ENCODE results near the gene RHEBL1. TPM values are rescaled to one million over a fixed set of nuclear protein-coding genes. Genes with fewer than 3 reads are reported as not detected.

RHEBL1 gene
- total RNA-seq, 1 donor from 2014 or later = 1.1 TPM

GRCh38 chr12:49040364-49040855 lies 29.4 kb downstream of the RHEBL1 start:
- no peak for ATAC-seq
- DNase-seq = no peak
- Histone ChIP-seq H3K9me3 (no peaks in the 10 kb centered on the region), H3K27ac (no peak overlapping the region), H3K36me3 (peaks cover 99% of the 10 kb centered on the region), H3K4me1 (no peaks in the 10 kb centered on the region), H3K4me3 (no peak overlapping the region), H3K27me3 (no peaks in the 10 kb centered on the region)
- TF ChIP-seq CTCF (IDR thresholded peaks at IDR 0.05) = no peak
- intact Hi-C loops (cut with DNase I) = no loop called here

- intact Hi-C loops (cut with DNase I) = no loop called here
- peaks cover 99% of the 10 kb centered on the region for H3K36me3 ChIP-seq
- H3K27me3 ChIP-seq = no peaks in the 10 kb centered on the region
- H3K9me3 ChIP-seq = no peaks in the 10 kb centered on the region
- H3K4me3 ChIP-seq = no peak overlapping the region
- no peaks in the 10 kb centered on the region for H3K4me1 ChIP-seq
- no peak overlapping the region for H3K27ac ChIP-seq
- ATAC-seq (no peak), DNase-seq (peak; percentile 54)
- no peak for TF ChIP-seq CTCF (IDR thresholded peaks at IDR 0.05)
Measured at GRCh38 chr12:49039421-49040363, 30.1 kb downstream of the RHEBL1 start.

GRCh38 chr12:49038291-49038955 lies 31.4 kb downstream of the RHEBL1 start:
- Histone ChIP-seq H3K27me3 (no peaks in the 10 kb centered on the region), H3K27ac (no peak overlapping the region), H3K36me3 (peaks cover 99% of the 10 kb centered on the region), H3K9me3 (no peaks in the 10 kb centered on the region), H3K4me3 (no peak overlapping the region), H3K4me1 (no peaks in the 10 kb centered on the region)
- TF ChIP-seq CTCF (IDR thresholded peaks at IDR 0.05) = no peak
- no peak for DNase-seq
- no peak for ATAC-seq
- intact Hi-C loops (cut with DNase I) = no loop called here

- no peaks in the 10 kb centered on the region for H3K4me1 ChIP-seq
- H3K27me3 ChIP-seq = no peaks in the 10 kb centered on the region
- H3K4me3 ChIP-seq = no peak overlapping the region
- ATAC-seq = no peak
- DNase-seq = no peak
- H3K27ac ChIP-seq = no peak overlapping the region
- H3K36me3 ChIP-seq = peaks cover 99% of the 10 kb centered on the region
- no peaks in the 10 kb centered on the region for H3K9me3 ChIP-seq
- no peak for TF ChIP-seq CTCF (IDR thresholded peaks at IDR 0.05)
- intact Hi-C loops (cut with DNase I) = no loop called here
Measured at GRCh38 chr12:49037947-49038237, 31.9 kb downstream of the RHEBL1 start.

- intact Hi-C loops (cut with DNase I) = no loop called here
- peak; percentile 63 for DNase-seq
- peaks cover 99% of the 10 kb centered on the region for H3K36me3 ChIP-seq
Measured at GRCh38 chr12:49037111-49037946, 32.5 kb downstream of the RHEBL1 start.

More at GRCh38 chr12:49037111-49037946, 32.5 kb downstream of the RHEBL1 start:
- TF ChIP-seq CTCF (IDR thresholded peaks at IDR 0.05) = no peak
- Histone ChIP-seq H3K4me1 (no peaks in the 10 kb centered on the region), H3K9me3 (no peaks in the 10 kb centered on the region), H3K4me3 (no peak overlapping the region), H3K27ac (no peak overlapping the region), H3K27me3 (no peaks in the 10 kb centered on the region)
- no peak for ATAC-seq
